ENCODE measurements around the gene MOV10. TPM values are rescaled to one million over a fixed set of nuclear protein-coding genes. Genes with fewer than 3 reads are reported as not detected.

The MOV10 gene
- total RNA-seq, 1 donor from 2014 or later: 53.0 TPM

GRCh38 chr1:112708002-112708448 is 33.6 kb downstream of the MOV10 start:
- intact Hi-C loops (cut with DNase I): loop anchor here (5.0 kb wide), 1 partner anchor 316 kb away; no protein-coding TSS in a partner anchor
- no peak for DNase-seq (ENCODE audit: extremely low spot score in 2 of 2)
- no peak overlapping the region for H3K4me3 ChIP-seq
- peaks cover 0 to 9% of the 10 kb centered on the region in 2 donors for H3K36me3 ChIP-seq
- H3K27me3 ChIP-seq: no peaks in the 10 kb centered on the region
- H3K4me1 ChIP-seq: peaks cover 36% of the 10 kb centered on the region
- no peak for TF ChIP-seq POLR2AphosphoS5 (IDR thresholded peaks at IDR 0.05; ENCODE audit: insufficient read depth in 1 of 2, low read depth in 1 of 2)
- no peak for TF ChIP-seq POLR2A (IDR thresholded peaks at IDR 0.05)
- no peak for TF ChIP-seq CTCF (IDR thresholded peaks at IDR 0.05)
- peak overlapping the region; percentile 99 for H3K27ac ChIP-seq
- H3K9me3 ChIP-seq: no peaks in the 10 kb centered on the region

GRCh38 chr1:112708489-112708888 is 34.0 kb downstream of the MOV10 start:
- no peak for DNase-seq (ENCODE audit: extremely low spot score in 2 of 2)
- Histone ChIP-seq H3K27me3 (no peaks in the 10 kb centered on the region), H3K4me3 (no peak overlapping the region), H3K4me1 (peaks cover 33% of the 10 kb centered on the region), H3K27ac (no peak overlapping the region), H3K36me3 (peaks cover 0 to 4% of the 10 kb centered on the region in 2 donors), H3K9me3 (no peaks in the 10 kb centered on the region)
- no peak for TF ChIP-seq POLR2A (IDR thresholded peaks at IDR 0.05)
- intact Hi-C loops (cut with DNase I): loop anchor here (5.0 kb wide), 1 partner anchor 316 kb away; no protein-coding TSS in a partner anchor

GRCh38 chr1:112710159-112710558 is 35.7 kb downstream of the MOV10 start:
- TF ChIP-seq POLR2A (IDR thresholded peaks at IDR 0.05) (no peak), CTCF (IDR thresholded peaks at IDR 0.05) (no peak), POLR2AphosphoS5 (IDR thresholded peaks at IDR 0.05; ENCODE audit: insufficient read depth in 1 of 2, low read depth in 1 of 2) (no peak)
- H3K27ac ChIP-seq: no peak overlapping the region
- intact Hi-C loops (cut with DNase I): loop anchor here (5.0 to 10.0 kb wide), 2 partner anchors 38 to 365 kb away; partner anchors contain the start of genes LRIG2 and MOV10
- no peak overlapping the region for H3K4me3 ChIP-seq
- no peaks in the 10 kb centered on the region for H3K36me3 ChIP-seq
- peaks cover 32% of the 10 kb centered on the region for H3K4me1 ChIP-seq
- no peak for DNase-seq (ENCODE audit: extremely low spot score in 2 of 2)
- H3K9me3 ChIP-seq: no peaks in the 10 kb centered on the region
- no peaks in the 10 kb centered on the region for H3K27me3 ChIP-seq

- no peaks in the 10 kb centered on the region for H3K36me3 ChIP-seq
- DNase-seq (ENCODE audit: extremely low spot score in 2 of 2): no peak
- no peaks in the 10 kb centered on the region for H3K27me3 ChIP-seq
- peaks cover 29% of the 10 kb centered on the region for H3K4me1 ChIP-seq
- no peak for TF ChIP-seq POLR2A (IDR thresholded peaks at IDR 0.05)
- no peak for TF ChIP-seq POLR2AphosphoS5 (IDR thresholded peaks at IDR 0.05; ENCODE audit: insufficient read depth in 1 of 2, low read depth in 1 of 2)
- TF ChIP-seq CTCF (IDR thresholded peaks at IDR 0.05): no peak
- H3K4me3 ChIP-seq: no peak overlapping the region
- intact Hi-C loops (cut with DNase I): loop anchor here (5.0 to 10.0 kb wide), 2 partner anchors 38 to 364 kb away; partner anchors contain the start of genes LRIG2 and MOV10
- no peak overlapping the region for H3K27ac ChIP-seq
- no peaks in the 10 kb centered on the region for H3K9me3 ChIP-seq
Measured at GRCh38 chr1:112710586-112710985, 36.1 kb downstream of the MOV10 start.

GRCh38 chr1:112711041-112711440 is 36.6 kb downstream of the MOV10 start:
- intact Hi-C loops (cut with DNase I): loop anchor here (5.0 to 10.0 kb wide), 2 partner anchors 39 to 364 kb away; partner anchors contain the start of genes LRIG2 and MOV10
- no peak for TF ChIP-seq POLR2A (IDR thresholded peaks at IDR 0.05)
- TF ChIP-seq CTCF (IDR thresholded peaks at IDR 0.05): no peak
- TF ChIP-seq POLR2AphosphoS5 (IDR thresholded peaks at IDR 0.05; ENCODE audit: insufficient read depth in 1 of 2, low read depth in 1 of 2): no peak
- H3K4me3 ChIP-seq: no peak overlapping the region
- peaks cover 29% of the 10 kb centered on the region for H3K4me1 ChIP-seq
- H3K36me3 ChIP-seq: no peaks in the 10 kb centered on the region
- no peaks in the 10 kb centered on the region for H3K27me3 ChIP-seq
- H3K9me3 ChIP-seq: no peaks in the 10 kb centered on the region
- DNase-seq (ENCODE audit: extremely low spot score in 2 of 2): no peak
- no peak overlapping the region for H3K27ac ChIP-seq
